HG03097 (cell line): ENCODE data around the gene TRIM14.

Source experiments
- ATAC-seq: cut with Tn5 transposase; IDR thresholded peaks from one replicate; pipeline ENCODE4 v1.9.1; 2021; ENCODE audit not compliant: unreplicated experiment, low FRiP score

Gene TRIM14

DNA sequence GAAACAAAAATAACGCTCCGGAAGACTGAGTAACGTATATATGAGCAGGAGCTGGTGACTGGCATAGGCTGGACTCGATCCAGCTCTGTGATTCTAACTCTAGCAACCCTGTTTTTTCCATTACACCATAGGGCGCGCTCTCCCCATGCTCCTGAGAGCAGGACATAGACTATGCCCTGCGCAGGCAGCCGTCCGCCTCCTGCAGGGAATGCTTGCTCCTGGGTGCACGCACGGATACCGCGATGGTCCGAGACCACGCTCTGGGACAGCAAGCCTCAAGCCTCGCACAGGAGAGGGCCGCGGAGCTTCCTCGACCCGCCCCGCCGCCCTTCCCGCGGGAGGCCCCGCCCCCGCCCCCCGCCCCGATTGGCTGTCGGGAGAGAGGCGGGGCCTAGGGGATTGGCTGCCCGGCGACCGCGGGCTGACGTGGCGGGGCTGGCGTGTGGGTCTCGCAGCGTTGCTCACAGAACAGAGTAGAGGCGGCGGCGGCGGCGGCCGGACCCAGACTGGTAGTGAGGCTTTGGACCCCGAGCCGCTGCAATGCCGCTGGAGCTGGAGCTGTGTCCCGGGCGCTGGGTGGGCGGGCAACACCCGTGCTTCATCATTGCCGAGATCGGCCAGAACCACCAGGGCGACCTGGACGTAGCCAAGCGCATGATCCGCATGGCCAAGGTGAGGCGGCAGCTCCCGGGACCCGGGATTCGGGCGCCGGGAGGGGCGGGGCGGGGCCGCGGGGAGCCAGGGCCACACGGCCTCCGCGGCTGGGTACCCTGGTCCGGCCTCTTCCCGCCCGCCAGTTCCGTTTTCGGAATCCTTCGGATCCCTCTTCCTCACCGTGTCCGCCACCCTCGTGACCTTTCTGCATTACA, 62.5 kb downstream of the TRIM14 start, which contains the start of gene NANS:
TSS of gene NANS (plus strand) at position 464 of the 869 bp plus-strand sequence. CDS start at position 541, 77 bp downstream.
- peak; percentile 89 for ATAC-seq

- no peak for ATAC-seq
These were observed 64.6 kb downstream of the TRIM14 start for GRCh38 chr9:98054376-98054951.

DNA sequence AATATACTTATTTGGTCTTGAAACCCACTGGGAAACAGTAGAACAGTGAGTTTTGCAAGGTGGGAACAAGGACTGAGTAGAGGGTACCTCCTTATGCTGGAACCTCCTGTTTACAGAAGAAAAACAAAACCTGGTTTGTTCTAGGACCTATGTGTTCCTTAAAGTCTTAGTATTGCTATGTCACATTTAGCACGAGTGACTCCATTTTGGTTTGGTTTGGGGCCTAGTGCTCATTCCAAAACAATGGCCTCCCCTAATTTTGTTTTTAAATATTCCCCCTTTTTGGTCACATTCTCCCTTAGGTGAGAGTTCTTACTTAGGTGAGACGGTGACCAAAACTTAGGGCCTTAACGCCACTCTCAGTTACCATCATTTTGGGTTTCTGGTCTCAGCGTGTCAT, 68.7 kb downstream of the TRIM14 start:
- ATAC-seq: no peak

DNA sequence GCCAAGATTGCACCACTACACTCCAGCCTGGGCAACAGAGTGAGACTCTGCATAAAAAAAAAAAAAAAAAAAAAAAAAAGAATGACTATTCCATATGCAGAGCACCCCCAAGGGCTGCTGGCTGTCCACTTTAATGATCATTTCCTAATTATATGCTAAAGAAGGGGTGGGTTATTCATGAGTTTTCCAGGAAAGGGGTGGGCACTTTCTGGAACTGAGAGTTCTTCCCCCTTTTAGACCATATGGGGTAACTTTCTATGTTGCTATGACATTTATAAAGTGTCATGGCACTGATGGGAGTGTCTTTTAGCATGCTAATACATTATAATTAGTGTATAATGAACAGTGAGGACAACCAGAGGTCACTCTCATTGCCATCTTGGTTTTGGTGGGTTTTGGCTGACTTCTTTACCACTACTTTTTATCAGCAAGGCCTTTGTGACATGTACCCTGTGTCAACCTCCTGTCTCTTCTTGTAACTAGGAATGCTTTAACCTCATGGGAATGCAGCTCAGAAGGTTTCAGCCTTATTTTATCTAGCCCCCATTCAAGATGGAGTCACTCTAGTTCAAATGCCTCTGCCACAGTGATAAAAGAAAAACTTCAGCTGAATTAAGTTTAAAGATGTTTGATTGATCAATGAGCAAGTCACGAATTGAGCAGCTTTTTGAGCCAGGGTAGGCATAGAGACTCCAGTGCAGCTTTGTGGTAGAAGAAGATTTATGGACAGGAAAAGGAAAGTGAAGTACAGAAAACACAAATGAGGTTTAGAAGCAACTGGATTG, 69.5 kb downstream of the TRIM14 start:
- no peak for ATAC-seq

- ATAC-seq: no peak
These were observed 72.0 kb downstream of the TRIM14 start for GRCh38 chr9:98047002-98047401.

- ATAC-seq: no peak
These were observed 72.9 kb downstream of the TRIM14 start for GRCh38 chr9:98046180-98046543.

DNA sequence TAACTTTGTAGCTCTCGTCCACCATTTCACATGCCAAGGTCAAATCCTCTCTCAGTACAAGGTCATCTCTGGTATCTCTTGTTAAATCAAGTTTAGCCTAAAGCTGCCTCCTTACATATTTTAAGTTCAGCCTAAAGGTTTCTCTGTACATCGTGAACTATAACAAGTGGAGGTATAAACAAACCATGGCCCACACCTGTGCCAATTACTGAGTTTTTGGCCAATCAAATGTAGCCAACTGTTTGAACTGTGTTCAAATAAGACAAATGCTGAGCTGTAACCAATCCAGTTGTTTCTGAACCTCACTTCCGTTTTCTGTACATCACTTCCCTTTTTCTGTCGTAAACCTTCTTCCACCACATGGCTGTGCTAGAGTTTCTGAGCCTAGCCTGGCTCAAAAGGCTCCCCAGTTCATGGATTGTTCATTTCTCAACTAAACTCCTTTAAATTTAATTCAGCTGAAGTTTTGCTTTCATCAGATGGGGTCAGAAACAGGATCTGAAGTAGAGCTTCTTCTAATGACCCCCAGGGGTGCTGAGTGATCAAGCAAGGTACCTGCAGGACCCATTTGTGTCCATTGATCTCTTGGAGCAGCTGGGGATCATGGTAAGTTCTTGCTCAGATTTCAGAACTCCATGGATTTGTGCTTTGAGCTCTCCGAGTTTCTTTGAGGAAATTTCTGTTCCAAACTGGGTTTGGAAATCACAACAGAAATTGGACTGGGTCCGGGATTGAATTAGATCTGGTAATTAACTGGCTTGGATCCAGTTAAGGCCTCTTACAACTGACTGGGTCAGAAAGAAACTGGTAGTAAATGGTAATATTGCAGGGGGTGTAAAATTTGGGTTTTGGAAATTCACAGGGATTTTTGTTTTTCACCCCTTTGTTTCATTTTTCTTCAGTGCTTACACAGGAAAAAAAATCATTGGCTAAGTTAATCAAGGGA, 73.5 kb downstream of the TRIM14 start:
- no peak for ATAC-seq

- ATAC-seq: no peak
These were observed 75.1 kb downstream of the TRIM14 start for GRCh38 chr9:98043915-98044314.

DNA sequence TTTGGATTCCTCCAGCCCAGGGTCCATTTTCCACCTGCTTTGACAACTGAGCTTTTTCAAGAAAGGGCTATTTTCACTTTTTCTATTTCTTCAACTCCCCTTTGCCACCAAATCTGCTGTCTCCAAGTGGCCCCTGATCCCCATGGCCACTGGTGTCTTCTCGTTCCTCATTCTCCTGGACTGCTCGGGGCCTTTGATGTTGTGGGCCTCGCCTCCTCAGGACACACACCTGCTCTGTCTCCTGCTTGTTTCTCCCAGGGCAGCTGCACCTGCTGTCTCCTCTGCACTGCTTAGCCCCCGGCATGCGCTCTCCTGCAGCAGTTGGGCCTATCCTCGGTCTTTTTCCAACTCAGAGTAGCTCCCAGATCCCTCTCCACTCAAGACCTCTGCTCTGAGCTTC, 78.8 kb downstream of the TRIM14 start:
- no peak for ATAC-seq

- no peak for ATAC-seq
These were observed 79.4 kb downstream of the TRIM14 start for GRCh38 chr9:98039607-98040017.

DNA sequence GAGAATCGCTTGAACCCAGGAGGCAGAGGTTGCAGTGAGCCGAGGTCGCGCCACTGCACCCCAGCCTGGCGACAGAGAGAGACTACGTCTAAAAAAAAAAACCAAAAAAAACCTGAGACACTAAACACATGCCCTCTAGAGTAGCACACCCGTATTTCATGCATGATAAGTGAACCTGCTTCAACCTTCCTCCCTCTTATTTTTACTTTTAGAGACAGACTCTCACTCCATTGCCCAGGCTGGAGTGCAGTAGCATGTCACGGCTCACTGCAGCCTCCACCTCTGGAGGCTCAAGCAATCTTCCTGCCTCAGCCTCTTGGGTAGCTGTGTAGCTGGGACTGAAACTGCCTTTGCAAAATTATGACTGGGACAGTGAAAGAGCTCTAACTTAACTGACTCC, 80.1 kb downstream of the TRIM14 start:
- no peak for ATAC-seq

GRCh38 chr9:98037357-98037756, 81.7 kb downstream of the TRIM14 start:
- no peak for ATAC-seq

DNA sequence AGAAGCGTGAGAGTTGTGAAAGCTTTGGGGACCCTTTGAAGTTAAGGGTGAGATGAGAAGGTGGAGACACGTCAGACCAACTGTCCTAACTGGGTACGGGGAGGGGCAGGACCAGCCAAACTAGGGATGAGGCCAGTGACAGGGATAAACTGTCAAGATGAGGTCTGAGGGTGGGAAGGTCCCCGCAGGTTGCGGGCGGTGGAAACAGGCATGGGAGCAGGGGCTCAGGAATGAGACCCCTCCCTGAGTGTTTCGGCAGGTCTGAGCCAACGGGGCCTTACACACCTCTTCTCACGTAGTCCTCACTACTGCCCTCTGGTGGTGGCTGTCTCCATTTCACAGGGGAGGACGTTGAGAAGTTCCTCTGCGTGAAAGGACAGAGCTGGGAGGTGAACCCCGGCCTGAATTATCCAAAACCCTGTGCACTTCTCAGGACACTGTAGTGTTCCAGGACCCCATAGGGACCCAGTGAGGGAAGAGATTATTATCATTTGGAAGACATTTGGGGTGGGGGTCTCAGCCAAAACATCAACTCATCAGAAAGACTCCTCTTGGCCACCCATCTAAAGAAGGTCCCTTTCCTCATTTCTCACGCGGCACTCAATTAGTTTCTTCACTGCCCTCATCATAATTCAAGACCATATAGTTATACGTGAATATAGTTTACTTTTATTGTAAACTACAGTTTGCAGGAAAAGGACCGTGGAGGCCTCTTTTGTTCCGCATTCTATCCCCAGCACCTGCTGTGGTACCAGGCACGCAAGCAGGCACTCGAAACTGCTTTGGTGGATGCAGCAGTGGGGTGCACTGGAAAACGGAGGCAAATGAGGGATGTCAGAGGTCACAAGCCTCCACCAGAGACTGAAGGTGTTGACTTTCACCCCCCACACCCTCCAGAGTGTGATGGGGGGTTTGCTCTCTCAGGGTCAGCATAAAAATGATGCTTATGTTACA, 84.2 kb downstream of the TRIM14 start:
- ATAC-seq: no peak

DNA sequence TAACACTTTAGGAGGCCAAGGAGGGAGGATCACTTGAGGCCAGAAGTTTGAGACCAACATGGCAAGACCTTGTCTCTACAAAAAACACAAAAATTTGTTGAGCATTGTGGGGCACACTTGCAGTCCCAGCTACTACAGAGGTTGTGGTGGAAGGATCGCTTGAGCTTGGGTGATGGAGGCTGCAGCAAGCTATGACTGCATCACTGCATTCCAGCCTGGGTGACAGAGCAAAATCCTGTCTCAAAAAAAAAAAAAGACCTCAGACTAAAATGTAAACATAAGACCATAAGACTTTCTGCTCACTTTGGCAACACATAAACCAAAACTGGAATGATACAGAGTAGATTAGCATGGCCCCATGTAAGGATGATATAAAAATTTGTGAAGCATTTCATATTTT, 87.1 kb downstream of the TRIM14 start:
- no peak for ATAC-seq

DNA sequence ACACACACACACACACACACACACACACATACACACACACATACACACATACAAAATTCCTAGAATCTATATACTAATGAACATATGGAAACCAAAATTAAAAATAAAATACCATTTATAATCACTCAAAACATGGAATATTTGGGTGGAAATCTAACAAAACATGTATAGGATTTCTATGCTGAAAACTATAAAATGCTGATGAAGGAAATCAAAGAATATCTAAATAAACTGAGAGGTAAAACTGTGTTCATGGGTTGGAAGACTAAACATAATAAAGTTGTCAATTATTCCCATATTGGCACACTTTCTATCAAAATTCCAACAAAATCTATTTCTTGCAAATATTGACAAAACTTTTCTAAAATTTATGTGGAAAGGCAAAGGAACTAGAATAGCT, 87.9 kb downstream of the TRIM14 start:
- no peak for ATAC-seq

DNA sequence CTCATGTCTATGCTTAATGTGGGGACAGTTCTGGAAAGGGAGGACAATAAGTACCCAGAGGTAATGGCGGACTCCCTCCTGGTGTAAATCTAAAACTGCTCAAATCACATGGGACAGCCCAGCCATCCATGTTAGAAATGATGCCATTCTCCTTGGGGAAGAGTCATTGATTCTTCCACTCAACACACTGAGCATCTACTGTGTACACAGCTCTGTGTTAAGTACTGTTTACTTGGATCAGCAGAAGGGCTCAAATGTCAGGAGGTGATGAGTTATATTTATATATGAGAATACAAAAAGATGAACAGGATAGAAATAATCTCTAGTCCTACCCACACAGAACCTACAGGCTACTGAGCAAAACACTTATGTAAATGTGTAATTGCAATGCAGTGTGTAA, 94.3 kb downstream of the TRIM14 start:
- no peak for ATAC-seq

- no peak for ATAC-seq
These were observed 96.6 kb downstream of the TRIM14 start for GRCh38 chr9:98022447-98022846.

DNA sequence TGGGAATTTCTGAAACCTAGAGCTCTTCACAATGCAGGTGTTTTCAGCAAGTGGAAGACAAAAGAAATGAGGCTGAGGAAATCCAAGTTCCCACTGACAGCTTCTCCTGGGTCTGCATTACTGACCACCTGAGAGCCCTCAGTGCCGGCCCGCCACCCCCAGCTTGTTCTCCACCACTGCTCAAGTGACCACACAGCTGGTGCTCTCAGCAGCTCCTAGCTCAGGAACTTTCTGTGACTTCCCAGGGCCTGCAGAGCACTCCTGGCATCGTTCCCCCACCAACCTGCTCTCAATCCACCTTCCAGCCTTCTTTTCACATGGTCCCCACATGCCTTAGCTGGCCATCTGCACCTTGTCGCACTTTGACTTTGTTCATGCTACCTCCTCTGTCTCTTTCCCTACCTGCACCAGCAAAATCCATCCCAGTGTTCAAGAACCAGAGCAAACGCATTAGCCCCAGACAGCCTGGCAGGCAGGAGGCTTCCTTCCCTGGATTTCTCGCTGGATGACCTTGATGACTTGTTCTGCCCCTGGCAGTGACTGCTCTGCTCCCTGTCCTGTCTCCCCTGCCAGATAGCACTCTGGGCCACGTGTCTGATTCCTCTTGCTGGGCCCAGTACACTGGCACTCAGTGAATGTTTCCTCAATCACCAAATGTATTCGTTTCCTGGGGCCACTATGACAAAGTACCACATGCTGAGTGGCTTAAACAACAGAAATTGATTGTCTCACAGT, 97.5 kb downstream of the TRIM14 start:
- ATAC-seq: no peak
